Tibial nerve (tissue), 3 donors: ENCODE measurements around the gene DDIT4.

Experiments used
- EP300 ChIP-seq, 2 donors: sonication (generic); formaldehyde crosslinking; IDR thresholded peaks; one replicate each; pipeline ENCODE4 v1.6.1; 2017; ENCODE audit warnings: antibody characterized with exemption in 2 of 2, mild to moderate bottlenecking in 1 of 2
- POLR2A ChIP-seq, 2 donors: fragments of 450-650 bp; IDR thresholded peaks; one replicate each; pipeline ENCODE4 v1.6.1; 2017; ENCODE audit warnings: antibody characterized with exemption in 2 of 2, mild to moderate bottlenecking in 2 of 2, moderate library complexity in 2 of 2

DNA sequence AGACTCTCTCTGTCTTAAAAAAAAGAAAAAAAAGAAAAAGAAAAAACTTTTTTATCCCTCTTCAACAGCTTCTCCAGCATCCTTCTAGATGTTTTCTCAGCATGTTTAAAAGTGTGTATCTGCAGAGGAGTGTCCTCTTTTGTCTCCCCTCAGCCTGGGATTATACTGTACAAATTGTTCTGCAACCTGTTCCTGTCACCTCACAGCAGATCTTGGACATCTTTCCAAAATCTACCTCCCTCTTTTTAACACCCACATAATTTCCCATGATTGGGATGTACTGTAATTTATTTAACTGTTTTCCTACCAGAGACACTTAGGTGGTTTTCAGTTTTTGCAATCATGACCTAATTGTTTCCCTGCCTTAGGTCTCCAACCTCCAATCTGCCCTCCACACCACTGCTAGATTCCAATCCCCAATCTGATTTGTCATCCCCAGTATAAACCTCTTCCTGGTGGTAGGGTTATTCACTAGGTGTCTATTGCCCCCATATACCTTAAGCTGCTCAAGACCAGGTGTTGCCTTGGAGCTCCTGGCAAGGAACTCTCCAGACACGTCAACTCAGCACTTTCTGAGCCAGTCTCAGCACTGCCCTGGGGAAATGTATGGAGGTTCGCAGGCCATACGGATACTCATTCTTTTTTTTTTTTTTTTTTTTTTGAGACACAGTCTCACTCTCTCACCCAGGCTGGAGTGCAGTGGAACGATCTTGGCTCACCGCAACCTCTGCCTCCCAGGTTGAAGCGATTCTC, 17.6 kb upstream of the DDIT4 start:
- peak in 1 of 2 donors; percentile 35 for TF ChIP-seq EP300 (IDR thresholded peaks at IDR 0.05)
- TF ChIP-seq POLR2A (IDR thresholded peaks at IDR 0.05), result no peak
